Measurements from ENCODE around the gene LGALS9. TPM values are rescaled to one million over a fixed set of nuclear protein-coding genes. Genes with fewer than 3 reads are reported as not detected.
"Not testable (repeated sequence)": the region's sequence is repeated elsewhere in the genome, so short reads cannot be mapped to it uniquely, and the experiment has no call there.

LGALS9 gene
- polyA plus RNA-seq, 1 donor = 30.0 TPM

DNA sequence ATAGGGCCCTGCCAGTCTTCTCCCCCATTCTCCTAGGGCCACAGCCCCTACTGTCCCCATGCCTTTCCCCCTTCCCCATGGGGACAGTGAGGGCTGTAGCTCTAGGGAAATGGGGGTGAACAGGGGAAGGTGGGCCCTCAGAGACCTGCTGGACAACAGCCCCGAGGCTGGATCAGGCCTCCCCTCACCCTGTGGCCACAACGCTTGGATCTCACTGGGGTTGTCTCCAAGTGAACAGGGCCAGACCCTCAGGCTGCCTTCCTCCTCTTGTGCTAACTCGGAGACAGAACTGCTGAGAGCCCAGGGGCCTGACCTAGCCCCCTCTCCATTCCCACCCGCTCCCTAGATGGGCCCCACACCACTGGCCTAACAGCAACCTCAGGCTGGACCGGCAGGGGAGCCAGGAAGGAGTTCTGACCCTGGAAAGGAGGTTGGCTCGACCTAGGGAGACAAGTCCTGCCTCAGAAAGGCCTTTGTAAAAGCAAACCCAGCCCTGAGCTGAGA, 41.0 kb downstream of the LGALS9 start:
- DNase-seq; H3K4me3 ChIP-seq (ENCODE audit: low read length); H3K36me3 ChIP-seq (ENCODE audit: control insufficient read depth, insufficient read depth, low read length); H3K9me3 ChIP-seq (ENCODE audit: control insufficient read depth, low read depth, low read length); H3K4me1 ChIP-seq (ENCODE audit: control insufficient read depth, insufficient read depth, low read length); H3K27me3 ChIP-seq (ENCODE audit: control insufficient read depth, insufficient read depth, low read length); H3K27ac ChIP-seq (ENCODE audit: low read length): not testable (repeated sequence)
- WGBS (ENCODE audit: insufficient coverage, low lambda C conversion rate) = no CpG with 5 or more reads among the region's 6 CpGs

DNA sequence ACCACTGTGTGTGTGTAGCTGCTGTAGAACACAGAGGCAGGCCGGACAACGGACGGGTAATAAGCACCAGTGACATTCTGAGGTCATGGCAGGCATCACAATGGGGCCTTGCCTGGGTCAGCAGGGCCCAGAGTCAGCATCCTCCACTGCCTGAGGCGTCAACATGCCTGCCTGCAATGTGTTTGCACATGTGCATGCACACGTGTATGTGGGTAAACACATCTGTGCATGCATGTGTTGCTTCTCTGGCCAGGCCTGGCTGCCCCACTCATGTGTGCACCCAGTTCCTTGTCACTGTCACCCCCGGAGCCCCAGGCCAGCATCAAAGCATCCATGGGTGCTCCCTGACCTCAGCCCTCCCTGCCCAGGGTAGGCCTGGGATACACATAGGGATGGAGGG, 43.3 kb downstream of the LGALS9 start:
- Histone ChIP-seq H3K27me3 (ENCODE audit: control insufficient read depth, insufficient read depth, low read length) (no peaks in the 10 kb centered on the region), H3K9me3 (ENCODE audit: control insufficient read depth, low read depth, low read length) (no peaks in the 10 kb centered on the region), H3K36me3 (ENCODE audit: control insufficient read depth, insufficient read depth, low read length) (no peaks in the 10 kb centered on the region), H3K4me1 (ENCODE audit: control insufficient read depth, insufficient read depth, low read length) (no peaks in the 10 kb centered on the region), H3K4me3 (ENCODE audit: low read length) (no peak overlapping the region), H3K27ac (ENCODE audit: low read length) (no peak overlapping the region)
- no CpG with 5 or more reads among the region's 6 CpGs for WGBS (ENCODE audit: insufficient coverage, low lambda C conversion rate)
- DNase-seq = no peak

DNA sequence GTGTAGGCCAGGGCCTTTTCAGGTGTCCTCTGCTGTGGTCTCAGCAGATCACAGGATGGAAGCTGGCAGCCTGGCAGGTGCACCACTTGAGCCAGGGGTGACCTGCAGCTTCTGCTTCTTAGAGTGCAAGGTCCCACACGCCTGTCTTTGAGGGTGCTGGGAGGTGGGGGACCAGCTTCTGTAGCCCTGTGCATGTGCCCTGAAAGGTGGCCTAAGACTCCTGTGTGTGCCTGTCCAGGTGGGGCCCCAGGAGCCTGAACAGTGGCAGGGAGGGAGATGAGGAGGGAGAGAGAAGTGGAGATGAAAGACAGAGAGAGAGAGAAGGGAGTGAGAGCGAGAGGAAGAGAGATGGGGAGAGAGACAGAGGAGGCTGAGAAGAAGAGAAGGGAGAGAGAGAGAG, 46.2 kb downstream of the LGALS9 start:
- Histone ChIP-seq H3K27me3 (ENCODE audit: control insufficient read depth, insufficient read depth, low read length) (no peaks in the 10 kb centered on the region), H3K4me3 (ENCODE audit: low read length) (no peak overlapping the region), H3K36me3 (ENCODE audit: control insufficient read depth, insufficient read depth, low read length) (no peaks in the 10 kb centered on the region), H3K9me3 (ENCODE audit: control insufficient read depth, low read depth, low read length) (no peaks in the 10 kb centered on the region), H3K4me1 (ENCODE audit: control insufficient read depth, insufficient read depth, low read length) (no peaks in the 10 kb centered on the region), H3K27ac (ENCODE audit: low read length) (no peak overlapping the region)
- no peak for DNase-seq
- 100% methylated on average over 1 of the region's 2 CpGs for WGBS (ENCODE audit: insufficient coverage, low lambda C conversion rate)

DNA sequence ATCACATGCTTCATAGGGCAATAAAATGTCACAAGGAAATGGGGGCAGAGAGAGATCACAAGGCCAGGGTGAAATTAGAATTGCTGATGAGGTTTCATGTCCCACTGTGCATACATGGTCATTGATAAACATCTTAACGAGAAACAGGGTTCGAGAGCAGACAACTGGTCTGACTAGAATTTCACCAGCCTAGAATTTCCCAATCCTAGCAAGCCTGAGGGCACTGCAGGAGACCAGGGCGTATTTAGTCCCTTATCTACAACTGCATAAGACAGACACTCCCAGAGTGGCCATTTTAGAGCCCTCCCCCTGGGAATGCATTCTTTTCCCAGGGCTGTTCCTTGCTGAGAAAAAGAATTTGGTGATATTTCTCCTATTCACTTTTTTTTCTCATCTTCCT, 55.3 kb downstream of the LGALS9 start:
- H3K4me3 ChIP-seq (ENCODE audit: low read length); DNase-seq; H3K9me3 ChIP-seq (ENCODE audit: control insufficient read depth, low read depth, low read length); H3K27ac ChIP-seq (ENCODE audit: low read length); H3K36me3 ChIP-seq (ENCODE audit: control insufficient read depth, insufficient read depth, low read length); H3K27me3 ChIP-seq (ENCODE audit: control insufficient read depth, insufficient read depth, low read length); H3K4me1 ChIP-seq (ENCODE audit: control insufficient read depth, insufficient read depth, low read length): not testable (repeated sequence)
- no CpG with 5 or more reads among the region's 3 CpGs for WGBS (ENCODE audit: insufficient coverage, low lambda C conversion rate)

DNA sequence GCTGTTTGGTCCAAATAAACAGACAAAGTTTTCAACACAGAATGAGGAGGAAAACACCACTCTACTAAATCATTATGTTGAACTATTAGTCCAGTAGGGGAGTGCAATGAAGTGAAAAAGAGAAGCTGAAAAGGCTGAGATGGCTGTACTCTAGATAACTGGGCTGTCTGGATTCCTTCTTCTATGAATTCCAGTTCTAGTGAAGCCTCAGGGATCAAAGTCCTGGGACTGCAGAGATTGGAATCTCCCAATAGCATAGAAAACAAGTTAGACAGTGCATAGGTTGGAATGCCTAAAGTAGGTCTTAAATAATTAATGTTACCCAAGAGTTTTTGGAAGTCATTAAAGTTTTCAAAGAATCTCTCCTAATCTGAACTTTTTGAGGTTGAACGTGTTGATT, 59.9 kb downstream of the LGALS9 start:
- no peak overlapping the region for H3K27ac ChIP-seq (ENCODE audit: low read length)
- no peaks in the 10 kb centered on the region for H3K36me3 ChIP-seq (ENCODE audit: control insufficient read depth, insufficient read depth, low read length)
- 100% methylated on average over 1 of the region's 1 CpG for WGBS (ENCODE audit: insufficient coverage, low lambda C conversion rate)
- H3K27me3 ChIP-seq (ENCODE audit: control insufficient read depth, insufficient read depth, low read length) = no peaks in the 10 kb centered on the region
- H3K4me3 ChIP-seq (ENCODE audit: low read length) = no peak overlapping the region
- H3K9me3 ChIP-seq (ENCODE audit: control insufficient read depth, low read depth, low read length) = peaks cover 3% of the 10 kb centered on the region
- no peak for DNase-seq
- no peaks in the 10 kb centered on the region for H3K4me1 ChIP-seq (ENCODE audit: control insufficient read depth, insufficient read depth, low read length)

DNA sequence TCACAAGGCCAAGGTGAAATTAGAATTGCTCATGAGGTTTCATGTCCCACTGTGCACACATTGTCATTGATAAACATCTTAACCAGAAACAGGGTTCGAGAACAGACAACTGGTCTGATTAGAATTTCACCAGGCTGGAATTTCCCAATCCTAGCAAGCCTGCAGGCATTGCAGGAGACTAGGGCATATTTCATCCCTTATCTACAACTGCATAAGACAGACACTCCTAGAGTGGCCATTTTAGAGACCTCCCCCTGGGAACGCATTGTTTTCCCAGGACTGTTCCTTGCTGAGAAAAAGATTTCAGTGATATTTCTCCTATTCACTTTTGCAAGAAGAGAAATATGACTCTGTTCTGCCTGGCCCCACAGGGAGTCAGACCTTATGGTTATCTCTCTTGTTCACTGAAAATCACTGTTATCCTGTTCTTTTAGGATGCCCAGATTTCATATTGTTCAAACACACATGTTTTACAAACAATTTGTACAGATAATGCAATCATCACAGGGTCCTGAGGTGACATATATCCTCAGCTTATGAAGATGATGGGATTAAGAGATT, 64.3 kb downstream of the LGALS9 start:
- no CpG with 5 or more reads among the region's 2 CpGs for WGBS (ENCODE audit: insufficient coverage, low lambda C conversion rate)
- not testable (repeated sequence) for H3K27me3 ChIP-seq (ENCODE audit: control insufficient read depth, insufficient read depth, low read length); DNase-seq

More for the DNA sequence above, 64.3 kb downstream of the LGALS9 start:
- H3K36me3 ChIP-seq (ENCODE audit: control insufficient read depth, insufficient read depth, low read length); H3K4me3 ChIP-seq (ENCODE audit: low read length); H3K9me3 ChIP-seq (ENCODE audit: control insufficient read depth, low read depth, low read length); H3K4me1 ChIP-seq (ENCODE audit: control insufficient read depth, insufficient read depth, low read length); H3K27ac ChIP-seq (ENCODE audit: low read length): not testable (repeated sequence)

Other genes starting within 250 kb of the LGALS9 start
- 65.0 TPM for gene KSR1, start 174.7 kb upstream of the LGALS9 start, polyA plus RNA-seq
- 1.3 TPM for gene NOS2, start 169.3 kb downstream of the LGALS9 start, polyA plus RNA-seq